Calu3 (cell line): ENCODE measurements around the gene DNAJC5G. TPM values are rescaled to one million over a fixed set of nuclear protein-coding genes. Genes with fewer than 3 reads are reported as not detected.

Experiments
- BruUV-seq: library from RNA; stranded (reverse); fragments of 400-500 nt; replicated peaks from 2 replicates; lab custom pipeline; 2021; lab: Mats Ljungman, UMichigan
- CTCF ChIA-PET: fragments of 300-600 bp; sonication (Branson Sonifier 250); formaldehyde crosslinking; loops from one replicate; lab custom pipeline; 2022; ENCODE audit warnings: antibody characterized with exemption; lab: Charles Lee
- DNase-seq: peaks from one replicate; pipeline ENCODE4 v3.0.0; 2022
- H3K27ac Mint-ChIP-seq: one replicate; pipeline ENCODE4 v1.8.0; 2022; ENCODE audit warnings: mixed read lengths; ENCODE audit not compliant: unreplicated experiment
- H3K27me3 Mint-ChIP-seq: one replicate; pipeline ENCODE4 v1.8.0; 2022; ENCODE audit warnings: mixed read lengths; ENCODE audit not compliant: unreplicated experiment
- H3K36me3 Mint-ChIP-seq: one replicate; pipeline ENCODE4 v1.8.0; 2022; ENCODE audit warnings: mild to moderate bottlenecking, moderate library complexity, mixed read lengths; ENCODE audit not compliant: insufficient read depth, unreplicated experiment
- H3K4me1 Mint-ChIP-seq: one replicate; pipeline ENCODE4 v1.8.0; 2022; ENCODE audit warnings: mild to moderate bottlenecking, low read depth, mixed read lengths; ENCODE audit not compliant: unreplicated experiment
- H3K4me3 Mint-ChIP-seq: one replicate; pipeline ENCODE4 v1.8.0; 2022; ENCODE audit warnings: mild to moderate bottlenecking, low read depth, moderate library complexity, mixed read lengths; ENCODE audit not compliant: unreplicated experiment
- H3K9me3 Mint-ChIP-seq: one replicate; pipeline ENCODE4 v1.8.0; 2022; ENCODE audit warnings: low read depth, mixed read lengths; ENCODE audit not compliant: unreplicated experiment
- intact Hi-C: fragments of 100-400 bp; cut with micrococcal nuclease; formaldehyde crosslinking; loops from one replicate; pipeline ENCODE4 v1.10.0; 2022; ENCODE audit not compliant: unreplicated experiment
- total RNA-seq: library from RNA; stranded (reverse); gene quantifications from 2 replicates; pipeline ENCODE4 v1.2.3, GENCODE V29; 2022
- TF ChIP-seq, protein P1 (sequence below): fragments of 200-600 bp; IDR thresholded peaks from one replicate; pipeline ENCODE4 v1.8.0; 2022; ENCODE audit warnings: antibody characterized with exemption; ENCODE audit not compliant: unreplicated experiment

Gene DNAJC5G
- total RNA-seq, 1 experiment from 2014 or later: not detected

DNA sequence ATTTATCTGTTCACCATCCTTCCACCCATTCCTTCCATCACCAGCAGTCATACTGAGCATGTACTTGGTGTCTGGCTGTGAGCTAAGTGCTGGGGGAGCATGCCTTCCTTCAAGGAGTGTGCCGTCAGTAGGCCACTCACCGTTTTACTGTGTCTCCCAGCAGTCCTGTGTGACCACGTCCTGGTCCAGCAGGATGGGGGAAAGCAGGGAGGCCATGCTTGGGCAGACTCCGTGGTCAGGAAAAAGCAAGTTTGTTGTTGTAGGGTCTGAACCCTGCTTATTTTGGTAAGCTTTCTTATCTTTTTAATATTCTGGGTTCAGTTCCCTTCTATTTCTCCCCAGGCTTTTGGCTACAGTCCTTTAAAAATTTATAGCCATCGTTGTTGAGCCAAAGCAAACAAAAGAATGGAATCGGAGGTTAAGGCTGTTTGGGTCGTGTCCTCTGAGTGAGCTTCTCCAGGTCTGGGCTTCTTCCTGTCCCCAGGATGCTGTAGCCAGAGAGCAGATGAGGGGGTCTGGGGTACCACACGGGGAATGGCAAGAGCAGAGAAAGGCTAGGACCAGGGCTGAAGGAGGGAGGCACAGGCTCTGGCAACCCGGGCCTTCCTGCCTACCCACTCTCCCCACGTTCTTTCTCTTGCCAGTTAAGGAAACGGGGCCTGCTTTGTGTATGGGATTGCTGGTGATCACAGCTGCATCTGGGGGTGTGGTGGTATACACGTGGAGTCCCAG lies 25.9 kb upstream of the DNAJC5G start:
- H3K27ac Mint-ChIP-seq: no peak overlapping the region
- BruUV-seq: no TSS peak
- no peaks in the 10 kb centered on the region for H3K4me1 Mint-ChIP-seq
- H3K27me3 Mint-ChIP-seq: peaks cover 55% of the 10 kb centered on the region
- peaks cover 22% of the 10 kb centered on the region for H3K36me3 Mint-ChIP-seq
- DNase-seq: no peak
- TF ChIP-seq, protein P1, sequence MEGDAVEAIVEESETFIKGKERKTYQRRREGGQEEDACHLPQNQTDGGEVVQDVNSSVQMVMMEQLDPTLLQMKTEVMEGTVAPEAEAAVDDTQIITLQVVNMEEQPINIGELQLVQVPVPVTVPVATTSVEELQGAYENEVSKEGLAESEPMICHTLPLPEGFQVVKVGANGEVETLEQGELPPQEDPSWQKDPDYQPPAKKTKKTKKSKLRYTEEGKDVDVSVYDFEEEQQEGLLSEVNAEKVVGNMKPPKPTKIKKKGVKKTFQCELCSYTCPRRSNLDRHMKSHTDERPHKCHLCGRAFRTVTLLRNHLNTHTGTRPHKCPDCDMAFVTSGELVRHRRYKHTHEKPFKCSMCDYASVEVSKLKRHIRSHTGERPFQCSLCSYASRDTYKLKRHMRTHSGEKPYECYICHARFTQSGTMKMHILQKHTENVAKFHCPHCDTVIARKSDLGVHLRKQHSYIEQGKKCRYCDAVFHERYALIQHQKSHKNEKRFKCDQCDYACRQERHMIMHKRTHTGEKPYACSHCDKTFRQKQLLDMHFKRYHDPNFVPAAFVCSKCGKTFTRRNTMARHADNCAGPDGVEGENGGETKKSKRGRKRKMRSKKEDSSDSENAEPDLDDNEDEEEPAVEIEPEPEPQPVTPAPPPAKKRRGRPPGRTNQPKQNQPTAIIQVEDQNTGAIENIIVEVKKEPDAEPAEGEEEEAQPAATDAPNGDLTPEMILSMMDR: no peak
- H3K9me3 Mint-ChIP-seq: no peaks in the 10 kb centered on the region
- CTCF ChIA-PET: interaction anchor here (0.7 to 1.0 kb wide), 2 partner anchors 30 to 34 kb away, joined by 3 to 8 read pairs; no protein-coding TSS in a partner anchor
- no peak overlapping the region for H3K4me3 Mint-ChIP-seq
- intact Hi-C loops: no loop called here

DNA sequence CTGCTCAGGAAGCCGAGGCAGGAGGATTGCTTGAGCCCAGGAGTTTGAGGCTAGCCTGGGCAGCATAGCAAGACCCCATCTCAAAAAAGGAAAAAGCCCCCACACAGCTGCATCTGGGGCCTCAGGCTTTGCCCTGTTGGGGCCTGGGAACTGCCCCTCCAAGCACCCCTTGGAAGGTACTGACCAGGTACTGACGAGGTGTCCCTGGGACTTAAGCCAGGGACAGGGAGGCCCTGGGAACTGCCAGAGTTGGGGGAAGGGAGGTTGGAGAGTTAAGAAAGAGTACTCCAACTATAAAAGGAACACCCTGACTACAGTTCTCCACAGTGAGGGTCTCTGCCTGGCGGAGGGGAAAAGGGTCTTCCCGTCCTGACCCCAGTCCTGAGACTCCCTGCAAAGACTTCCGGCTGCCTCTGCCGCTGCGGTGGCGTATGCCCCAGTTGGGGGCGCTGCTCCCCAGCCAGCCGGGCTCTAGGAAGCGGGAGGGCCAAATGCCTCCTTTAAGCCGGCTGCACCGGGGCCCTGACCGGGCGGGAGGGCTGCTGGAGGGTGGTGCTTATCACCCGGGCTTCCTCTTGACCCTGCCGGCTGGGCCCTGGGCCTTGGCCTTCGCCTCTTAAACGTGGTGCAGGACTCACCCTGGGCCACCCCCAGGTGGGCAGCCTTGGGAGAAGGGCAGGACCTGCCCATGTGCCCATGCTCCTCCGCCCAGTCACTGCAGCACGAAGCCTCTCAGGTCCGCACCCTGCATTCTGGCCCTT lies 25.2 kb upstream of the DNAJC5G start:
- TF ChIP-seq, protein P1: peak; percentile 84
- no peak overlapping the region for H3K27ac Mint-ChIP-seq
- DNase-seq: peak; percentile 68
- H3K27me3 Mint-ChIP-seq: peaks cover 62% of the 10 kb centered on the region
- BruUV-seq: no TSS peak
- H3K36me3 Mint-ChIP-seq: peaks cover 22% of the 10 kb centered on the region
- H3K4me3 Mint-ChIP-seq: no peak overlapping the region
- intact Hi-C loops: no loop called here
- no peaks in the 10 kb centered on the region for H3K9me3 Mint-ChIP-seq
- CTCF ChIA-PET: interaction anchor here (1.0 to 1.3 kb wide), 2 partner anchors 30 to 53 kb away, joined by 8 to 11 read pairs; no protein-coding TSS in a partner anchor
- H3K4me1 Mint-ChIP-seq: no peaks in the 10 kb centered on the region

DNA sequence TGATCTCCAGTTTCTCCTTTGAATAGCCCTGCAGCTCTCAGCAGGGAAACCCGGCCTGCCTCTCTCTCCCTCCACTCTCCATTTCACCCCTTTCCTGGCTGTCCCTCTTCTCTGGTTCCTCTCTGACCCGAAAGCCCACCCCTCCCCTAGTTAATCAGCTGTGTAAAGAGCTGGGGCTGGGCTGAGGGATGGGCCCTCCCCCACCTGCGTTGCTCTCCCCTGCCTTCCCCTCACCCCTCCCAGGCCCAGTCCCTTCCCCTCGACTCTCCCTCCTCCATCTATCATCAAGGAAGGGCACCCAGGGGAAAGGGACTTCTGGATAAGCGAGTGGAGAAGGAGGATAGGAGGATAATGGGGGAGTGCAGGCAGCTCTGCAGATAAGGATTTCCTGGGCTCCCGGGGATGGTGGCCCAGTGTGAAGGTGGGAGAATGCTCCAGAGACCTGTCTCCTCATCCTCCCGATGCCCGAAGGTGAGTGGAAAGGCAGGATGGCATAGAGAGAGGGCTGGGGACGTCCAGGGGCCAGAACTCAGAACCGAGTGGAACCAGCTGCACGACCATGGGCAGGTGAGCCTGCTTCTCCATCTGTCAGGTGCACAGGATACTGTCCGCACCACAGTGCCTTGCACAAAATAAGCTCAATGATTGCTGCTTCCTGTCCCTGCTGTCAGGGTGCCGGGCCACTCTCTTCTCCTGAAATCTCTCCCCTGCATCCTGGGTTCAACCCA lies 24.4 kb upstream of the DNAJC5G start:
- Mint-ChIP-seq H3K9me3 (no peaks in the 10 kb centered on the region), H3K4me1 (no peaks in the 10 kb centered on the region), H3K27ac (no peak overlapping the region), H3K4me3 (no peak overlapping the region), H3K27me3 (peaks cover 70% of the 10 kb centered on the region), H3K36me3 (peaks cover 22% of the 10 kb centered on the region)
- no peak for DNase-seq
- intact Hi-C loops: no loop called here
- CTCF ChIA-PET: interaction anchor here (1.3 kb wide), 1 partner anchor 52 kb away, joined by 11 read pairs; no protein-coding TSS in a partner anchor
- no TSS peak for BruUV-seq
- TF ChIP-seq, protein P1: no peak

DNA sequence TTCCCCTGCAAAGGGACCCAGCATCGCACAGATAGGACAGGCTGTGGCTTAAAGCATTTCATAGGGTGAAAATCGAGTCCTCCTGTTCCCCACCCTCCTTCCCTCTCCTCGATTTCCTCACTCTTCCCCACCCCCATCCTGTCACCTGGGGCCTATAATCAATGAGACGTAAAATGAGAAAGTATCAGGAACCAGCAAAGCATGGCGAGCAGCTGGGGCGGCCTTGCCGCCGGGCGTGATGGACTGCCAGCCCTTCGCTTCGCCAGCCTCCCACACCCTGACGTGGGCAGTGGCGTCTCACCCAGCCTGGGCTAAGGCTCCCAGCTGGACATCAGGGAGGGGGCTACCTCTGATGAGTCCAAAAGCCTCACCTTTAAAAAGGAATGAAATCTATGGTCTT lies 23.5 kb upstream of the DNAJC5G start:
- CTCF ChIA-PET: interaction anchor here (1.3 kb wide), 1 partner anchor 51 kb away, joined by 11 read pairs; no protein-coding TSS in a partner anchor
- peaks cover 22% of the 10 kb centered on the region for H3K36me3 Mint-ChIP-seq
- BruUV-seq: no TSS peak
- no peaks in the 10 kb centered on the region for H3K4me1 Mint-ChIP-seq
- H3K4me3 Mint-ChIP-seq: no peak overlapping the region
- H3K27ac Mint-ChIP-seq: no peak overlapping the region
- intact Hi-C loops: no loop called here
- H3K27me3 Mint-ChIP-seq: peaks cover 79% of the 10 kb centered on the region
- TF ChIP-seq, protein P1: no peak
- DNase-seq: no peak
- no peaks in the 10 kb centered on the region for H3K9me3 Mint-ChIP-seq
